Ascending aorta (tissue), 2 donors: ENCODE data around the gene GNG4. TPM values are rescaled to one million over a fixed set of nuclear protein-coding genes. Genes with fewer than 3 reads are reported as not detected.
"Not testable (repeated sequence)": the region's sequence is repeated elsewhere in the genome, so short reads cannot be mapped to it uniquely, and the experiment has no call there.

Source experiments
- DNase-seq, 2 donors: peaks; one replicate each; pipeline ENCODE4 v3.0.0-alpha.2; 2019; ENCODE audit warnings: low spot score in 2 of 2
- H3K27ac ChIP-seq, 2 donors: fragments of 200-600 bp; sonication (generic); one replicate each; pipeline ENCODE4 v1.5.1; 2016 to 2017; ENCODE audit warnings: mild to moderate bottlenecking in 1 of 2
- H3K27me3 ChIP-seq: fragments of 200-600 bp; sonication (generic); one replicate; pipeline ENCODE4 v1.5.1; 2017
- H3K36me3 ChIP-seq, 2 donors: fragments of 200-600 bp; sonication (generic); one replicate each; pipeline ENCODE4 v1.5.1; 2016
- H3K4me1 ChIP-seq, 2 donors: fragments of 200-600 bp; sonication (generic); one replicate each; pipeline ENCODE4 v1.5.1; 2016 to 2017; ENCODE audit warnings: mild to moderate bottlenecking in 1 of 2
- H3K4me3 ChIP-seq, 2 donors: fragments of 200-600 bp; sonication (generic); one replicate each; pipeline ENCODE4 v1.5.1; 2016 to 2017; ENCODE audit warnings: mild to moderate bottlenecking in 1 of 2
- H3K9me3 ChIP-seq, 2 donors: fragments of 200-600 bp; sonication (generic); one replicate each; pipeline ENCODE4 v1.5.1; 2016
- intact Hi-C: fragments of 100-400 bp; cut with DNase I; formaldehyde crosslinking; loops from one replicate; pipeline ENCODE4 v1.15.1; 2023
- total RNA-seq: library from RNA; depleted of rRNA; stranded (reverse); fragments of >200 nt; gene quantifications from one replicate; pipeline ENCODE4 v1.1.0, GENCODE V29; 2016
- TF ChIP-seq, protein P1 (sequence below), 3 experiments: fragments of 200-600 bp in 2 of 3; fragments of 450-650 bp in 1 of 3; sonication (generic) in 2 of 3; IDR thresholded peaks; one replicate each; pipeline ENCODE4 v1.5.1; 2016 to 2019; ENCODE audit warnings: antibody characterized with exemption in 3 of 3, mild to moderate bottlenecking in 1 of 3, moderate library complexity in 1 of 3

The GNG4 gene
- total RNA-seq, 1 donor from 2014 or later, result not detected

GRCh38 chr1:235545292-235545930, 104.2 kb downstream of the GNG4 start:
- Histone ChIP-seq H3K4me1 (no peaks in the 10 kb centered on the region), H3K27me3 (no peaks in the 10 kb centered on the region), H3K4me3 (no peak overlapping the region), H3K9me3 (no peaks in the 10 kb centered on the region), H3K27ac (no peak overlapping the region), H3K36me3 (no peaks in the 10 kb centered on the region)
- intact Hi-C loops, result no loop called here
- no peak for DNase-seq
- TF ChIP-seq, protein P1, sequence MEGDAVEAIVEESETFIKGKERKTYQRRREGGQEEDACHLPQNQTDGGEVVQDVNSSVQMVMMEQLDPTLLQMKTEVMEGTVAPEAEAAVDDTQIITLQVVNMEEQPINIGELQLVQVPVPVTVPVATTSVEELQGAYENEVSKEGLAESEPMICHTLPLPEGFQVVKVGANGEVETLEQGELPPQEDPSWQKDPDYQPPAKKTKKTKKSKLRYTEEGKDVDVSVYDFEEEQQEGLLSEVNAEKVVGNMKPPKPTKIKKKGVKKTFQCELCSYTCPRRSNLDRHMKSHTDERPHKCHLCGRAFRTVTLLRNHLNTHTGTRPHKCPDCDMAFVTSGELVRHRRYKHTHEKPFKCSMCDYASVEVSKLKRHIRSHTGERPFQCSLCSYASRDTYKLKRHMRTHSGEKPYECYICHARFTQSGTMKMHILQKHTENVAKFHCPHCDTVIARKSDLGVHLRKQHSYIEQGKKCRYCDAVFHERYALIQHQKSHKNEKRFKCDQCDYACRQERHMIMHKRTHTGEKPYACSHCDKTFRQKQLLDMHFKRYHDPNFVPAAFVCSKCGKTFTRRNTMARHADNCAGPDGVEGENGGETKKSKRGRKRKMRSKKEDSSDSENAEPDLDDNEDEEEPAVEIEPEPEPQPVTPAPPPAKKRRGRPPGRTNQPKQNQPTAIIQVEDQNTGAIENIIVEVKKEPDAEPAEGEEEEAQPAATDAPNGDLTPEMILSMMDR (IDR thresholded peaks at IDR 0.05), result no peak

- H3K9me3 ChIP-seq, H3K4me3 ChIP-seq, intact Hi-C loops, H3K27ac ChIP-seq, H3K4me1 ChIP-seq, H3K27me3 ChIP-seq, H3K36me3 ChIP-seq: not testable (repeated sequence)
- DNase-seq, result peak in 1 of 2 donors; percentile 18
These were observed 106.7 kb downstream of the GNG4 start for GRCh38 chr1:235542845-235543244.

- Histone ChIP-seq H3K27ac (no peak overlapping the region), H3K9me3 (no peaks in the 10 kb centered on the region), H3K4me1 (no peaks in the 10 kb centered on the region), H3K27me3 (no peaks in the 10 kb centered on the region), H3K4me3 (no peak overlapping the region), H3K36me3 (no peaks in the 10 kb centered on the region)
- DNase-seq, result no peak
- TF ChIP-seq, protein P1 (IDR thresholded peaks at IDR 0.05), result no peak
- intact Hi-C loops, result no loop called here
These were observed 116.0 kb downstream of the GNG4 start for GRCh38 chr1:235533476-235534168.

DNA sequence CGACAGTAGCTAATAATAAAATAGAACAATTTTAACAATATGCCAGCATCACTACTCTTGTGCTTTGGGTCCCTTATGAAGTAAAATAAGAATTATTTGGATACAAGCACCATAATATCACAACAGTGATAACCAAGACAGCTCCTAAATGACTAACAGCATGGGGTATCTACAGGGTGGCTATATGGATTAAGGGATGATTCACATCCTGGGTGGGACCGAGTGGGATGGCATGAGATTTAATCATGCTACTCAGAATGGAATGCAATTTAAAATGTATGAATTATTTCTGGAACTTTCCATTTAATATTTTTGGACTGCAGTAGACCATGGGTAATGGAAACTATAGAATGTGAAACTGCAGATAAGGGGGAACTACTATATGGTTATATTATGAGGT, 117.2 kb downstream of the GNG4 start:
- intact Hi-C loops, result no loop called here

GRCh38 chr1:235527196-235527814, 122.3 kb downstream of the GNG4 start:
- Histone ChIP-seq H3K27me3 (no peaks in the 10 kb centered on the region), H3K27ac (no peak overlapping the region), H3K4me1 (no peaks in the 10 kb centered on the region), H3K4me3 (no peak overlapping the region), H3K9me3 (no peaks in the 10 kb centered on the region), H3K36me3 (no peaks in the 10 kb centered on the region)
- no peak for DNase-seq
- intact Hi-C loops, result no loop called here
- TF ChIP-seq, protein P1 (IDR thresholded peaks at IDR 0.05), result no peak

More for the DNA sequence above, 117.2 kb downstream of the GNG4 start:
- Histone ChIP-seq H3K36me3 (no peaks in the 10 kb centered on the region), H3K9me3 (no peaks in the 10 kb centered on the region), H3K4me1 (no peaks in the 10 kb centered on the region), H3K4me3 (no peak overlapping the region), H3K27ac (no peak overlapping the region), H3K27me3 (no peaks in the 10 kb centered on the region)
- no peak for DNase-seq
- TF ChIP-seq, protein P1 (IDR thresholded peaks at IDR 0.05), result no peak

GRCh38 chr1:235525314-235525713, 124.3 kb downstream of the GNG4 start:
- H3K4me1 ChIP-seq, result no peaks in the 10 kb centered on the region
- H3K27ac ChIP-seq, result no peak overlapping the region
- no peaks in the 10 kb centered on the region for H3K27me3 ChIP-seq
- no peak overlapping the region for H3K4me3 ChIP-seq
- DNase-seq, result no peak
- intact Hi-C loops, result no loop called here
- TF ChIP-seq, protein P1 (IDR thresholded peaks at IDR 0.05), result no peak
- no peaks in the 10 kb centered on the region for H3K36me3 ChIP-seq
- no peaks in the 10 kb centered on the region for H3K9me3 ChIP-seq
